GM19463 (cell line): ENCODE results near the gene TEX35.
"Not testable (repeated sequence)": the region's sequence is repeated elsewhere in the genome, so short reads cannot be mapped to it uniquely, and the experiment has no call there.

Source experiments
- ATAC-seq: cut with Tn5 transposase; IDR thresholded peaks from one replicate; pipeline ENCODE4 v1.9.1; 2021; ENCODE audit warnings: mild to moderate bottlenecking, moderate library complexity; ENCODE audit not compliant: unreplicated experiment

Gene TEX35

GRCh38 chr1:178539291-178539690 lies 26.4 kb downstream of the TEX35 start:
- no peak for ATAC-seq

DNA sequence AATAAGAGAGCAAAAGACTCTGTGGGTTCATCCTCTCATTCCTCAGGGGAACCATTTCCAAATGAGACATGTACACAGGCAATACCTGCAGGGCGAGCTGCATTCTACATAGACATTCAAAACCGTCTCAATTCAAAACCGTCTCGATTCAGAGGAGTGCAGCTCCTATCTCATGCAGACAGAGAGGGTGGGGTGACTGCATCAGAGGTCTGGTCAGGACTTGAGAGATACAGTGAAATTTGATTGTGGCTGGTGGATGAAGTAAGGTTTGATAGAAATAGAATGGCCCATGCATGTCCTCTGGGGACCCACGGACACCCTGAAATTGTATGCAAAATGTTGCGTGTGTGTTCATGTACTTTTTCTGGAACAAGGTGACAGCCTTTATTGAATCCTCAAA lies 27.3 kb downstream of the TEX35 start:
- ATAC-seq = no peak

- no peak for ATAC-seq
Observed at GRCh38 chr1:178540646-178541045, 27.7 kb downstream of the TEX35 start.

GRCh38 chr1:178541379-178541778 lies 28.5 kb downstream of the TEX35 start:
- ATAC-seq = no peak

DNA sequence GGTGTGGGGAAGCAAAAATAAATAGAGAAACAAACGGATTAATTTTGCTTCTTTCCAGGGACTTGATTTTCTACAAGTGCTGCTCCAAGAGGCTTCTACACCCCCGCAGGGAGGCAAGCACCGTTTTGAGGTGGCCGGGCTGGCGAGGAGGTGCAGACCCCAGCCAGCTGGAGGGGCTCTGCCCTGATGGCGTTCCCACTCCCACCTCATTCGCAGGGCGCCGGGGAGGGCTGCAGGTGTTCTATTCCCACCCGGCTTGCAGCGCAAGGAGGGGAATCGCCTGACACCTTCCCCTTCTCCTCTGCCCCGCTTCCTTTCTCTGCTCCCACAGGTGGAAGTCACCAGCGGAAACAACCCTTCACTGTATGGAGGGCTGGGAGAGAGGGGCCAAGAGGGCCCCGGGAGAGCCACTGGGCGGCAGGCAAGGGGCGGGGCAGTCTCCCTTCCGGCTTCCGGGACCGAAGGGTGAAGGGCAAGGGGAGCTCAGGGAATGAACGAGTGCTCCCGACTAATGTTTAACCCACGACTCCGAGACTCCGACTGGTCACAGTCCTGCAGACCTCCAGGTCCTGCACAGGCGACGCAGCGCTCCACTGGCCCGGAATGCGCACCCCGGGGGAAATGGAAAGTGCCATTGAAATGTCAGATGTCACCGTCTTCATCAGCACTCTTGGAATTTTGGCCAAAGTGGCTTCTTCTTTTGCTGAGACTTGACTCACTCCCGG lies 29.1 kb downstream of the TEX35 start:
- peak; percentile 49 for ATAC-seq

DNA sequence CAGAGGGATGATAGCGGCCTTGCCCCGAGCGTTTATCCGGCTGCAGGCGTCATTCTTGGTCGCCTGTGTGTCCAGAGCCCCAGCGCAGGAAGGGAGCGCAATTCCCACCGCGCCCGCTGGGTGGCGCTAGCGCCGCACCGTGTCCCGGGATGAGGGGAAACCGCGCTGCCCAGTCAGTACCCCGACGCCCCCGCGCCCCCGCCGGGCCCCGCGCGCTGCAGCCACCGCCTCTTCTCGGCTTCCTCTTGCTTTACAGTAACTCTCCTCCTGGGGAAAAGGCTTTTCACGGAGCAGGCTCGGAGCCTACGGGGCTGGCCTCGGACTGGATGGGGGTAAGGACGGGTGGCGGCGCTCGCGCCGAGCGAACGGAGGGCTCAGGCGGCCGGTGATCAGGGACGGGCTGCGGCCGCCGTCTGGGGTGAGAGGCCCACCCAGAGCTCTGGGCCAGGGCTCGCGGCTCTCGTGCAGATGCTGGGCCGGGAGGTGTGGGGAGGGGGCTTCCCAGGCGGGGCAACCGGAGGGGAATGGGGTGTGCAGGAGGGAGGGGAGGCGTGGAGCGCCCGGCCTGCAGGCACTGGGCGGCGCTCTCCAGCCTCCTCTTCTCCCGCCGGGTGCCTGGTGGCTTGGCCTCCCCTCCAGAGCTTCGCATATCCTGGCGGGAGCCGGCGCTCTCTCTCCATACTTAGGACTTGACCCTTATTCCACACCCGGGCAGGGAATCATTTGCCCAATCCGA lies 29.8 kb downstream of the TEX35 start:
- ATAC-seq = peak; percentile 67

DNA sequence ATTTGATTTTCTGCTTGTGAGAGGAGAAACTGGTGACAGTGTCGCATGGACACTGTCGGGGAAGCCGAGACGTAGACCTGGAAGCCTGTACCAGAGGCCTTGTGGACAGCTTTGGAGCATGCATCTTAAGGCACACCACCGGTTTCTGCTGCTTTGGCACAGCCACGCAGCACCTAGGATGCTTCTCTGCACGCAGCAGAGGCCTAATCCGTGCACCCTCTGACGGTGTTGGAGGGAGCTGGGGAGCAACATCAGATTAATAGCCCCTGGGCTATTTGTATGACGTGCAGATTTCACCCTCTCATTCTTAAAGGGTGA lies 30.3 kb downstream of the TEX35 start:
- peak; percentile 33 for ATAC-seq

- ATAC-seq = no peak
Observed at GRCh38 chr1:178544531-178544930, 31.6 kb downstream of the TEX35 start.

- no peak for ATAC-seq
Observed at GRCh38 chr1:178548108-178548507, 35.2 kb downstream of the TEX35 start.

DNA sequence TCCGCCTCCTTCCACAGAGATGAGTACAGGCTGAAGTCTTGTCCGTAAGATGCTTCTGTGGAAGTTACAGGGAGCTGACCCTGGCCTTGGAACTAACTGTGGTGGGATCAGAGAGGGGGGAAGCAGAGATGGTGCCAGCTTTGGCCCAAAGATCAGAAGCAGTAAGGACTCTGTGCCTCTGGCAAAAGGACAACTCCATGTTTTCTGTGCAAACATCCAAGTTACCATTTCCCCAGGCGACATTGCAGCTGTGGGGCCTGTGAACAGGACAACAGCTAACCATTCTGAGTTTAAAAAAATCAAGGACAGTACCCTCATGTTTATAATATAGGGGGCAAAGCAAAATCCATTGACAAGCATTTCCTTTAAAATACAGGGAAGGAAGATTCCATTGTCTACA lies 38.4 kb downstream of the TEX35 start:
- ATAC-seq = no peak

- ATAC-seq = no peak
Observed at GRCh38 chr1:178551940-178552339, 39.0 kb downstream of the TEX35 start.

DNA sequence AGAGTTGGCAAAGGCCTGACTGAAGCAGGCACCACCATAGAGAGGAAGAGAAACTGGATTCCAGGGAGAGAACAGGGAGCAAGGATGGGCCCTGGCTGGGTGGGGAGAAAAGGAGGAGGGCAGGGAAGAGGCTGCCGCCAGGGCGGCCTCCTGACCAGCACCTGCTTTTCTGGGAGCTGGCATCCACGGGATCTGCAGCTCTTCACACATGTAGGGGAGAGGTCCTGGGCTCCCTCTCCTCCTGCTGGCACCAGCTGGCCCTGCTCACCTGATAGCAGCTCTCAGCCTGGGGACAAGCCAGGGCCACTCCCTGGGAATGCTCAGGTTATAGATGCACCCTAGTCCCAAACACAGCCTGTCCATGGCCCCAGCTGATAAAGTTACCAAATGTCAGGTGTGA lies 39.9 kb downstream of the TEX35 start:
- no peak for ATAC-seq

DNA sequence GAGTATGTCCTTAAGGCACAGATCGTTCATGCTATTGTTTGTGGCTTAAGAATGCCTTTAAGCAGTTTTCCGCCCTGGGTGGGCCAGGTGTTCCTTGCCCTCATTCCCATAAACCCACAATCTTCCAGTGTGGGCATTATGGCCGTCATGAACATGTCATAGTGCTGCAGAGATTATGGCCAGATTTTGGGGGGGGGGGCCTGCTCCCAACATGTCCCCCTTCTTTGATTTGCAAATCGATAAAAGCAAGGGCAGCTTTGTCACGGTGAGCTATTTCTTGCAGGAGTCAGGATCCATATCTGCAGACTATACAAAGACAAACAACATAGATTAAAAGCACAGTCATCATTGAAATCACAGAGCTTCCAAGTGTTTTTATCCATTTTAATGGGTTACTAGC lies 41.4 kb downstream of the TEX35 start:
- ATAC-seq = not testable (repeated sequence)

DNA sequence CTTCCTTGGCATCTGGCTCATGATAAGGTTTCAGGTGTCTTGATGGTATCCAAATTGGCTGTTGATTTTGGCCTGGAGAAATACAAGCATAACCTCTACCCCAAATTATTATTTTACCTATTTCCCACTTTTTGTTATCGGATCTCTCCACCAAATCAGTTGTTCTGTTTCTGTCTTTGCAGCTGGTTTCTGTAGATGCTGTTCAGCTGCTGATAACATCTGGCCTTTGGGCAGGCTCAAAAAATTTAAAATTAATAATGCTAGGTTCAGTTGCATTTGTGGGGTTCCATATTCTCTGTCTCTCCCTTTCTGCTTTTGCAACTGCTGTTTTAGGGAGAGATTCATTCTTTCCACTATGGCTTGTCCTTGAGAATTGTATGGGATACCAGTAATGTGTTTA lies 42.7 kb downstream of the TEX35 start:
- not testable (repeated sequence) for ATAC-seq

DNA sequence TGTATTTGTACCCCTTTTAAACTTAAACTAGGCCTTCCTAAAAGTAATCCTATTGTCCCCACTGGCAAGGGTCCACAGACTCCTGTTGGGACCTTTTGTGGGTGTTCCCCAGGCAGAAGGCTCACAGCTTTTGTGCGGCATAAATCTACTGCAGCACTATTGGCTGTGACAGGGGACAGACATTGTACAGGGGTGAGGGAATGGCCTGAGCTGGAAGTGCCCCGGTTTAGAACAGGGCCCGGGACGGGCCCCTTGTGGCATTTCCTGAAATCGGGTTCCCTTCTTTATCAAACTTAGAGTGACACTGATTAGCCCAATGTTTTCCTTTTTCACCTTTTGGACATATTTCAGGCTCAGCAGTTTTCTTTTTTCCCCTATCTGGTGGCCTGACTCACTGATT lies 45.9 kb downstream of the TEX35 start:
- not testable (repeated sequence) for ATAC-seq

DNA sequence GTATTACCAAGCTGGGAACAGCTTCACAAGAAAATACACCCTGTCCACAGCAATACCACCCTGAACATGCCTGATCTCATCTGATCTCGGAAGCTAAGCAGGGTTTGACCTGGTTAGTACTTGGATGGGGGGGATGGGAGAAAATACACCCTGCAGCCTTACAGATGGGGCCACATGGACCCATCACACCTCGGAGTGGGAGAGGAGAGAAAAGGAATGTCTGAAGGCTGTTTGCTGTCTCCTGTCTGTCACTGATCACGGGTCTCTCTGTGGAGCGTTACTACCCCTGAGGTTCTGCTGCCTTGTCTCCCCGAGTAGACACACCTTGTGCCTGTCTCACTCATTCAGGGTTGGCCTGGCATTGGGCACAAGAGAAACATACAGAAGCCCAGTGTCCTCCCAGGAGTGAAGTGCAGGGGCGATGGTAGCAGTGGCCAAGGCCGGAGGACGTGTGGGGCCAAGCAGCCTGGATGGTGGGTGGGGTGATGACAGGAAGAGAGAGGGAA lies 48.0 kb downstream of the TEX35 start:
- no peak for ATAC-seq

- no peak for ATAC-seq
Observed at GRCh38 chr1:178563099-178563820, 50.4 kb downstream of the TEX35 start.

GRCh38 chr1:178564086-178564782 lies 51.3 kb downstream of the TEX35 start:
- ATAC-seq = no peak

- no peak for ATAC-seq
Observed at GRCh38 chr1:178564783-178565180, 51.9 kb downstream of the TEX35 start.

GRCh38 chr1:178565586-178565985 lies 52.7 kb downstream of the TEX35 start:
- ATAC-seq = no peak

- ATAC-seq = peak; percentile 96
Observed at GRCh38 chr1:178566187-178566586, 53.3 kb downstream of the TEX35 start.
